Measurements from ENCODE around the gene F12. TPM values are rescaled to one million over a fixed set of nuclear protein-coding genes. Genes with fewer than 3 reads are reported as not detected.

Gene F12
- polyA plus RNA-seq, 1 of the 3 experiments (the other 2 are of a cell fraction), result 4.3 TPM

DNA sequence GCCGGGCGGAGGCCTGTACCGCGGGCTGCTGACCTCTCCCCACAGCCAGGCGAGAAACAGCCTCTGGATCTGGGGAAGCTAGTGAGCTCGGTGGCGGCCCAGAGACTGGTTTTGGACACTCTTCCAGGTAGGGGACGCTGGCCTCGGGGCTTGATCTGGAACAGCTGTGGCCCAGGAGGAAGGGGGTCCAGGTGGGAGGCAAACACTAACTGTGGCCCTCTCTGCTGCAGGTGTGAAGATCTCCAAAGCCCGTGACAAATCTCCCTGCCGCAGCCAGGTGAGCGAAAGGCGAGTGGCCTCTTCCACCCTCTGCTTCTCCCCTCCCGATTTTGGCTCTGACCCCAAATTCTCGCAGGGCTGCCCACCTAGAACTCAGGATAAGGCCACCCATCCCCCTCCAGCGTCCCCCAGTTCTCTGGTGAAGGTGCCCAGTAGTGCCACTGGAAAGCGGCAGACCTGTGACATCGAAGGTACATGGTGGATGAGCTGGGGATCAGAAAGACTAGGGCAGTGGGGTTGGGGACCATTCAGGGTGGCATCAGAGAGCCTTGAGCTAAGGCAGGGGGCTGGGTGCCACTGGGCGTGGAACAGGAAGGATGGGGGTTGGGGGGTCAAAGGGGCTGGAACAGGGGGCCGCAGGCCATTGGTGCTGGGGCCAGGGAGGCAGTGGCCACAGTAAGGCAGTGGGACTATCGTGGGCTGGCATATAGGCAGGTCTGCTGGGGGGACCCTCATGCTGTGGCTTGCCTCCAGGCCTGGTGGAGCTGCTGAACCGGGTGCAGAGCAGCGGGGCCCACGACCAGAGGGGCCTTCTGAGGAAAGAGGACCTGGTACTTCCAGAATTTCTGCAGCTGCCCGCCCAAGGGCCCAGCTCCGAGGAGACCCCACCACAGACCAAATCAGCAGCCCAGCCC lies 38.0 kb downstream of the F12 start (continued):
- TF ChIP-seq, protein P1, sequence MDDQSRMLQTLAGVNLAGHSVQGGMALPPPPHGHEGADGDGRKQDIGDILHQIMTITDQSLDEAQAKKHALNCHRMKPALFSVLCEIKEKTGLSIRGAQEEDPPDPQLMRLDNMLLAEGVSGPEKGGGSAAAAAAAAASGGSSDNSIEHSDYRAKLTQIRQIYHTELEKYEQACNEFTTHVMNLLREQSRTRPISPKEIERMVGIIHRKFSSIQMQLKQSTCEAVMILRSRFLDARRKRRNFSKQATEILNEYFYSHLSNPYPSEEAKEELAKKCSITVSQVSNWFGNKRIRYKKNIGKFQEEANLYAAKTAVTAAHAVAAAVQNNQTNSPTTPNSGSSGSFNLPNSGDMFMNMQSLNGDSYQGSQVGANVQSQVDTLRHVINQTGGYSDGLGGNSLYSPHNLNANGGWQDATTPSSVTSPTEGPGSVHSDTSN (IDR thresholded peaks at IDR 0.05), result no peak
- no peak for TF ChIP-seq EZH2phosphoT487 (IDR thresholded peaks at IDR 0.05; ENCODE audit: borderline replicate concordance, low read depth)
- no peak for TF ChIP-seq CHD2 (IDR thresholded peaks at IDR 0.05; ENCODE audit: low read length, partially characterized antibody)

DNA sequence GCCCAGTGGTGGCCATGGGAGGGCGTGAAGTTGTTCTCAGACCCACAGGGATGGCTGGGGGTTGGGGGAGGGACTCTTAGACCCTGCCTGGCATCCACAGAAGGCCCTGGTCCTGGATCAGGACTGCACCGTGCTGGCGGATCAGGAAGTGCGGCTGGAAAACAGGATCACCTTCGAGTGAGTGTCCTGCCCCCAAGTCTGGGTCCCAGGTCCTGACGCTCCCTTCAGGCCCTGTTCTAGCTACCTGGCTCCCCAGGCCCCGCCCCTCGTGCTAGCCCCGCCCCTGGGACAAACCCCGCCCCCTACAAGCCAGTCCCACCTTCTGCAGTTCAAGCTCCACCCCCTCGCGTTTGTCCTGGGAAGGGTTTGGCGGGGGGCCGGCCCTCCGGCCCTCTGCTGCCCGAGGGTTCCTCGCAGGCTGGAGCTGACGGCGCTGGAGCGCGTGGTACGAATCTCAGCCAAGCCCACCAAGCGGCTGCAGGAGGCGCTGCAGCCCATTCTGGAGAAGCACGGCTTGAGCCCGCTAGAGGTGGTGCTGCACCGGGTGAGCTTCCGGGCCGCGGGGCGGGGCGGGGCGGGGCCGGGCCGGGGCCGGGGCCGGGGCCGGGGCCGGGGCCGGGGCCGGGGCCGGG lies 38.8 kb downstream of the F12 start:
- Histone ChIP-seq H3K79me2 (ENCODE audit: insufficient read depth) (no peaks in the 10 kb centered on the region), H3K9ac (no peak overlapping the region; the same call in 1 of the 2 replicates), H3K4me1 (ENCODE audit: control insufficient read depth in 1 of 2, insufficient read depth in 2 of 2, low read depth in 1 of 2, low read length in 1 of 2) (peaks cover 6 to 37% of the 10 kb centered on the region in 2 experiments; a peak in 3 of 4 replicates), H3K27me3 (ENCODE audit: insufficient read depth) (no peaks in the 10 kb centered on the region), H3K4me2 (no peak overlapping the region), H3K27ac (ENCODE audit: low read depth in 2 of 2, low read length in 1 of 2) (no peak overlapping the region), H3F3A (replicated peaks; ENCODE audit: insufficient read depth) (peaks cover 13% of the 10 kb centered on the region), H3K9me3 (no peaks in the 10 kb centered on the region), H3K9me2 (no peaks in the 10 kb centered on the region), H3K36me3 (replicated peaks in 1 of 2; ENCODE audit: control insufficient read depth in 1 of 2, insufficient read depth in 2 of 2, low read length in 1 of 2) (no peaks in the 10 kb centered on the region), H2AFZ (ENCODE audit: low read depth) (no peak overlapping the region), H3K4me3 (ENCODE audit: low read depth in 2 of 2, low read length in 1 of 2) (peak overlapping the region; percentile 55 to 56; a peak in 3 of 4 replicates), H4K20me1 (ENCODE audit: insufficient read depth) (no peaks in the 10 kb centered on the region)
- 28% methylated on average over 10 of the region's 42 CpGs for WGBS (ENCODE audit: low lambda C conversion rate)
- CTCF ChIA-PET, result interaction anchor here (0.6 to 5.9 kb wide), 18 partner anchors 10 to 283 kb away, joined by 3 to 58 read pairs (median 5); partner anchors contain the start of genes FGFR4, GRK6, LMAN2 and SLC34A1
- DNase-seq, result peak; percentile 92
- POLR2A ChIA-PET, result interaction anchor here (0.8 to 1.1 kb wide), 2 partner anchors 12 to 34 kb away, joined by 3 read pairs; no protein-coding TSS in a partner anchor
- no peak for TF ChIP-seq FOSL2 (IDR thresholded peaks at IDR 0.05; ENCODE audit: borderline replicate concordance, low read depth)
- TF ChIP-seq RFX5 (IDR thresholded peaks at IDR 0.05; ENCODE audit: low read length), result no peak
- no peak for TF ChIP-seq TAF1 (IDR thresholded peaks at IDR 0.05; ENCODE audit: borderline replicate concordance, low read depth, low read length)
- TF ChIP-seq ELF1 (IDR thresholded peaks at IDR 0.05), result no peak
- TF ChIP-seq GATA2 (CRISPR knock-in tag; IDR thresholded peaks at IDR 0.05), result no peak
- TF ChIP-seq TEAD4 (IDR thresholded peaks at IDR 0.05; ENCODE audit: borderline replicate concordance, insufficient read depth), result no peak
- peak; percentile 37; the same call in 1 of the 2 replicates for TF ChIP-seq RAD21 (IDR thresholded peaks at IDR 0.05; ENCODE audit: low read length)
- TF ChIP-seq SIN3A (IDR thresholded peaks at IDR 0.05; ENCODE audit: borderline replicate concordance, low read depth, low read length), result no peak
- TF ChIP-seq TCF12 (IDR thresholded peaks at IDR 0.05), result no peak
- TF ChIP-seq, protein P2, sequence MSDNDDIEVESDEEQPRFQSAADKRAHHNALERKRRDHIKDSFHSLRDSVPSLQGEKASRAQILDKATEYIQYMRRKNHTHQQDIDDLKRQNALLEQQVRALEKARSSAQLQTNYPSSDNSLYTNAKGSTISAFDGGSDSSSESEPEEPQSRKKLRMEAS (IDR thresholded peaks at IDR 0.05; ENCODE audit: low read depth), result peak; percentile 93
- no peak for TF ChIP-seq EZH2phosphoT487 (IDR thresholded peaks at IDR 0.05; ENCODE audit: borderline replicate concordance, low read depth)
- TF ChIP-seq, protein P3, sequence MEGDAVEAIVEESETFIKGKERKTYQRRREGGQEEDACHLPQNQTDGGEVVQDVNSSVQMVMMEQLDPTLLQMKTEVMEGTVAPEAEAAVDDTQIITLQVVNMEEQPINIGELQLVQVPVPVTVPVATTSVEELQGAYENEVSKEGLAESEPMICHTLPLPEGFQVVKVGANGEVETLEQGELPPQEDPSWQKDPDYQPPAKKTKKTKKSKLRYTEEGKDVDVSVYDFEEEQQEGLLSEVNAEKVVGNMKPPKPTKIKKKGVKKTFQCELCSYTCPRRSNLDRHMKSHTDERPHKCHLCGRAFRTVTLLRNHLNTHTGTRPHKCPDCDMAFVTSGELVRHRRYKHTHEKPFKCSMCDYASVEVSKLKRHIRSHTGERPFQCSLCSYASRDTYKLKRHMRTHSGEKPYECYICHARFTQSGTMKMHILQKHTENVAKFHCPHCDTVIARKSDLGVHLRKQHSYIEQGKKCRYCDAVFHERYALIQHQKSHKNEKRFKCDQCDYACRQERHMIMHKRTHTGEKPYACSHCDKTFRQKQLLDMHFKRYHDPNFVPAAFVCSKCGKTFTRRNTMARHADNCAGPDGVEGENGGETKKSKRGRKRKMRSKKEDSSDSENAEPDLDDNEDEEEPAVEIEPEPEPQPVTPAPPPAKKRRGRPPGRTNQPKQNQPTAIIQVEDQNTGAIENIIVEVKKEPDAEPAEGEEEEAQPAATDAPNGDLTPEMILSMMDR (IDR thresholded peaks at IDR 0.05), result peak; percentile 49
- TF ChIP-seq RCOR1 (IDR thresholded peaks at IDR 0.05; ENCODE audit: low read length), result no peak
- no peak for TF ChIP-seq JUND (IDR thresholded peaks at IDR 0.05)
- no peak for TF ChIP-seq YY1 (IDR thresholded peaks at IDR 0.05; ENCODE audit: low read depth)
- TF ChIP-seq NFIC (IDR thresholded peaks at IDR 0.05; ENCODE audit: borderline replicate concordance), result no peak; the same call in 1 of the 2 replicates
- TF ChIP-seq, protein P4, sequence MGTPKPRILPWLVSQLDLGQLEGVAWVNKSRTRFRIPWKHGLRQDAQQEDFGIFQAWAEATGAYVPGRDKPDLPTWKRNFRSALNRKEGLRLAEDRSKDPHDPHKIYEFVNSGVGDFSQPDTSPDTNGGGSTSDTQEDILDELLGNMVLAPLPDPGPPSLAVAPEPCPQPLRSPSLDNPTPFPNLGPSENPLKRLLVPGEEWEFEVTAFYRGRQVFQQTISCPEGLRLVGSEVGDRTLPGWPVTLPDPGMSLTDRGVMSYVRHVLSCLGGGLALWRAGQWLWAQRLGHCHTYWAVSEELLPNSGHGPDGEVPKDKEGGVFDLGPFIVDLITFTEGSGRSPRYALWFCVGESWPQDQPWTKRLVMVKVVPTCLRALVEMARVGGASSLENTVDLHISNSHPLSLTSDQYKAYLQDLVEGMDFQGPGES (IDR thresholded peaks at IDR 0.05; ENCODE audit: low read depth, low read length), result no peak
- TF ChIP-seq NRF1 (IDR thresholded peaks at IDR 0.05; ENCODE audit: low read depth, low read length), result no peak
- no peak for TF ChIP-seq POLR2AphosphoS5 (IDR thresholded peaks at IDR 0.05; ENCODE audit: low read depth, low read length)
- TF ChIP-seq, protein P5, sequence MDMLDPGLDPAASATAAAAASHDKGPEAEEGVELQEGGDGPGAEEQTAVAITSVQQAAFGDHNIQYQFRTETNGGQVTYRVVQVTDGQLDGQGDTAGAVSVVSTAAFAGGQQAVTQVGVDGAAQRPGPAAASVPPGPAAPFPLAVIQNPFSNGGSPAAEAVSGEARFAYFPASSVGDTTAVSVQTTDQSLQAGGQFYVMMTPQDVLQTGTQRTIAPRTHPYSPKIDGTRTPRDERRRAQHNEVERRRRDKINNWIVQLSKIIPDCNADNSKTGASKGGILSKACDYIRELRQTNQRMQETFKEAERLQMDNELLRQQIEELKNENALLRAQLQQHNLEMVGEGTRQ (IDR thresholded peaks at IDR 0.05; ENCODE audit: borderline replicate concordance, low read depth, low read length), result no peak
- TF ChIP-seq SMC3 (IDR thresholded peaks at IDR 0.05; ENCODE audit: low read depth, low read length), result no peak
- TF ChIP-seq RXRA (IDR thresholded peaks at IDR 0.05; ENCODE audit: borderline replicate concordance, low read depth), result no peak
- TF ChIP-seq, protein P6, sequence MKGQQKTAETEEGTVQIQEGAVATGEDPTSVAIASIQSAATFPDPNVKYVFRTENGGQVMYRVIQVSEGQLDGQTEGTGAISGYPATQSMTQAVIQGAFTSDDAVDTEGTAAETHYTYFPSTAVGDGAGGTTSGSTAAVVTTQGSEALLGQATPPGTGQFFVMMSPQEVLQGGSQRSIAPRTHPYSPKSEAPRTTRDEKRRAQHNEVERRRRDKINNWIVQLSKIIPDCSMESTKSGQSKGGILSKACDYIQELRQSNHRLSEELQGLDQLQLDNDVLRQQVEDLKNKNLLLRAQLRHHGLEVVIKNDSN (IDR thresholded peaks at IDR 0.05; ENCODE audit: borderline replicate concordance, low read depth), result no peak
